ENCODE measurements around the gene MX2. TPM values are rescaled to one million over a fixed set of nuclear protein-coding genes. Genes with fewer than 3 reads are reported as not detected.

MX2 gene
- total RNA-seq, 2 experiments from 2014 or later: 3.5 to 10.4 TPM

- Histone ChIP-seq H3K9me3 (ENCODE audit: low read length) (no peaks in the 10 kb centered on the region), H3K9me2 (ENCODE audit: insufficient read depth, low read length) (no peaks in the 10 kb centered on the region), H3K4me1 (ENCODE audit: insufficient read depth, low read length, poor library complexity, severe bottlenecking) (no peaks in the 10 kb centered on the region), H3K36me3 (ENCODE audit: insufficient read depth, low read length) (no peaks in the 10 kb centered on the region), H3K4me3 (ENCODE audit: low read depth, low read length, poor library complexity, severe bottlenecking) (no peak overlapping the region), H2AFZ (ENCODE audit: low read length) (no peak overlapping the region), H3K79me2 (ENCODE audit: insufficient read depth, low read depth, low read length) (no peaks in the 10 kb centered on the region), H3K4me2 (ENCODE audit: low read length) (no peak overlapping the region), H4K20me1 (ENCODE audit: insufficient read depth, low read length) (no peaks in the 10 kb centered on the region), H3K27ac (ENCODE audit: low read depth, low read length, poor library complexity, severe bottlenecking) (no peak overlapping the region)
- no peak for DNase-seq (ENCODE audit: low spot score)
- ChIA-PET POLR2A (no interaction called here), CTCF (ENCODE audit: unreplicated experiment) (no interaction called here)
- intact Hi-C loops (cut with micrococcal nuclease; ENCODE audit: unreplicated experiment): no loop called here
- TF ChIP-seq, protein P1, sequence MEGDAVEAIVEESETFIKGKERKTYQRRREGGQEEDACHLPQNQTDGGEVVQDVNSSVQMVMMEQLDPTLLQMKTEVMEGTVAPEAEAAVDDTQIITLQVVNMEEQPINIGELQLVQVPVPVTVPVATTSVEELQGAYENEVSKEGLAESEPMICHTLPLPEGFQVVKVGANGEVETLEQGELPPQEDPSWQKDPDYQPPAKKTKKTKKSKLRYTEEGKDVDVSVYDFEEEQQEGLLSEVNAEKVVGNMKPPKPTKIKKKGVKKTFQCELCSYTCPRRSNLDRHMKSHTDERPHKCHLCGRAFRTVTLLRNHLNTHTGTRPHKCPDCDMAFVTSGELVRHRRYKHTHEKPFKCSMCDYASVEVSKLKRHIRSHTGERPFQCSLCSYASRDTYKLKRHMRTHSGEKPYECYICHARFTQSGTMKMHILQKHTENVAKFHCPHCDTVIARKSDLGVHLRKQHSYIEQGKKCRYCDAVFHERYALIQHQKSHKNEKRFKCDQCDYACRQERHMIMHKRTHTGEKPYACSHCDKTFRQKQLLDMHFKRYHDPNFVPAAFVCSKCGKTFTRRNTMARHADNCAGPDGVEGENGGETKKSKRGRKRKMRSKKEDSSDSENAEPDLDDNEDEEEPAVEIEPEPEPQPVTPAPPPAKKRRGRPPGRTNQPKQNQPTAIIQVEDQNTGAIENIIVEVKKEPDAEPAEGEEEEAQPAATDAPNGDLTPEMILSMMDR (conservative IDR thresholded peaks at IDR 0.05; ENCODE audit: low read length): no peak
- no peak for TF ChIP-seq EZH2phosphoT487 (IDR thresholded peaks at IDR 0.05; ENCODE audit: borderline replicate concordance, low read depth, low read length)
- no TSS peak for BruUV-seq (replicated peaks)
These were observed 25.4 kb downstream of the MX2 start for GRCh38 chr21:41387042-41387819.

DNA sequence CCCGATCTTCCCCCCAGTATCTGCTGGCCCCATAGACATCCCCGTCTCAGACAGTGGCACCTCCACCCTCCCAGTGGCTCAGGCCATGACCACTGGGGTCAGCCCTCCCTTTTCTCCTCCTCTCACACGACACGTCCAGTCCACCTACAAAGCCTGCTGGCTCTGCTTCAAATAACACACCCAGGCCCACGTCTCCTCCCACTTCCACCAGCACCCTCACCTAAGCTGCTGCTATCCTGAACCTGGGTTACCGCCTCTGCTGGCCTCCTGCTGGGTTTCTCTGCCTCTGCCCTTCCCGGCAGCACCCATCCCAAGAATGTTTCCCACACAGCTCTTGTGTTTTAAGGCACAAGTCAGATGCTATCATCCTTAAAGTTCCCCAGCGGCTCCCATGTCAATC lies 26.0 kb downstream of the MX2 start:
- BruUV-seq (replicated peaks): no TSS peak
- Histone ChIP-seq H3K9me2 (ENCODE audit: insufficient read depth, low read length) (no peaks in the 10 kb centered on the region), H3K79me2 (ENCODE audit: insufficient read depth, low read depth, low read length) (no peaks in the 10 kb centered on the region), H3K27ac (ENCODE audit: low read depth, low read length, poor library complexity, severe bottlenecking) (no peak overlapping the region), H3K4me2 (ENCODE audit: low read length) (no peak overlapping the region), H3K4me1 (ENCODE audit: insufficient read depth, low read length, poor library complexity, severe bottlenecking) (no peaks in the 10 kb centered on the region), H3K4me3 (ENCODE audit: low read depth, low read length, poor library complexity, severe bottlenecking) (no peak overlapping the region), H2AFZ (ENCODE audit: low read length) (no peak overlapping the region), H3K36me3 (ENCODE audit: insufficient read depth, low read length) (no peaks in the 10 kb centered on the region), H3K9me3 (ENCODE audit: low read length) (no peaks in the 10 kb centered on the region), H4K20me1 (ENCODE audit: insufficient read depth, low read length) (no peaks in the 10 kb centered on the region)
- DNase-seq (ENCODE audit: low spot score): no peak
- POLR2A ChIA-PET: no interaction called here
- TF ChIP-seq, protein P1 (conservative IDR thresholded peaks at IDR 0.05; ENCODE audit: low read length): no peak
- TF ChIP-seq EZH2phosphoT487 (IDR thresholded peaks at IDR 0.05; ENCODE audit: borderline replicate concordance, low read depth, low read length): no peak
- CTCF ChIA-PET (ENCODE audit: unreplicated experiment): no interaction called here
- intact Hi-C loops (cut with micrococcal nuclease; ENCODE audit: unreplicated experiment): no loop called here

GRCh38 chr21:41388259-41388658 lies 26.4 kb downstream of the MX2 start:
- Histone ChIP-seq H4K20me1 (ENCODE audit: insufficient read depth, low read length) (no peaks in the 10 kb centered on the region), H3K36me3 (ENCODE audit: insufficient read depth, low read length) (no peaks in the 10 kb centered on the region), H2AFZ (ENCODE audit: low read length) (no peak overlapping the region), H3K4me1 (ENCODE audit: insufficient read depth, low read length, poor library complexity, severe bottlenecking) (no peaks in the 10 kb centered on the region), H3K27ac (ENCODE audit: low read depth, low read length, poor library complexity, severe bottlenecking) (no peak overlapping the region), H3K9me2 (ENCODE audit: insufficient read depth, low read length) (no peaks in the 10 kb centered on the region), H3K9me3 (ENCODE audit: low read length) (no peaks in the 10 kb centered on the region), H3K79me2 (ENCODE audit: insufficient read depth, low read depth, low read length) (no peaks in the 10 kb centered on the region), H3K4me2 (ENCODE audit: low read length) (no peak overlapping the region), H3K4me3 (ENCODE audit: low read depth, low read length, poor library complexity, severe bottlenecking) (no peak overlapping the region)
- no peak for DNase-seq (ENCODE audit: low spot score)
- intact Hi-C loops (cut with micrococcal nuclease; ENCODE audit: unreplicated experiment): no loop called here
- BruUV-seq (replicated peaks): no TSS peak
- ChIA-PET CTCF (ENCODE audit: unreplicated experiment) (no interaction called here), POLR2A (no interaction called here)
- TF ChIP-seq, protein P1 (conservative IDR thresholded peaks at IDR 0.05; ENCODE audit: low read length): no peak
- TF ChIP-seq EZH2phosphoT487 (IDR thresholded peaks at IDR 0.05; ENCODE audit: borderline replicate concordance, low read depth, low read length): no peak
